Renal cortex interstitium (tissue), 11 donors: ENCODE data around the gene RNMT. TPM values are rescaled to one million over a fixed set of nuclear protein-coding genes. Genes with fewer than 3 reads are reported as not detected.
A peak's percentile ranks its signal among the peaks of the same experiment; 100 is the strongest.
"Not testable (repeated sequence)": the region's sequence is repeated elsewhere in the genome, so short reads cannot be mapped to it uniquely, and the experiment has no call there.

Experiments
- DNase-seq, 11 donors: peaks; one replicate each; pipeline ENCODE4 v3.0.0-alpha.2; 2013; ENCODE audit warnings: low read depth in 9 of 11, low spot score in 4 of 11; ENCODE audit errors: extremely low read depth in 1 of 11
- polyA plus RNA-seq, 3 donors: library from polyadenylated mRNA; unstranded; fragments of 120-200 nt; gene quantifications; one replicate each; pipeline ENCODE4 v1.2.1, GENCODE V29; 2013; ENCODE audit not compliant: insufficient read length in 3 of 3

Gene RNMT
- polyA plus RNA-seq, 3 donors = 51.9 to 62.4 (median 61.1) TPM

GRCh38 chr18:13720123-13720522 is 6.3 kb upstream of the RNMT start:
- no peak for DNase-seq

DNA sequence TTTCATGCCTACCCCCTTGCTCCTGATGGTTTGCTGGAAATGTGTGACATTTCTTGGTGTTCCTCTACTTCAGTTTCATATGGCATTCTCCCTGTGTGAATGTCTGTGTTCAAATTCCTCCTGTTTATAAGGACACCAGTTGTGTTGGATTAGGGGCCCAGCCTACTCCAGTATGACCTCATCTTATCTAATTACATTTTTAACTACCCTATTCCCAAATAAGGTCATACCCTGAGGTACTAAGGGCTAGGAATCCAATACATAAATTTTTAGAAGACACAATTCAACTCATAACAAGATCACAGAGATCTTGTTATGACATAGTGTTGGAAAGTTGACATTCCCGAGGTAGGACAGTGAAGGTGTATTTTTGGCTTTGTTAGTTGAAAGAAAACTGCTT is 5.6 kb upstream of the RNMT start:
- no peak for DNase-seq

DNA sequence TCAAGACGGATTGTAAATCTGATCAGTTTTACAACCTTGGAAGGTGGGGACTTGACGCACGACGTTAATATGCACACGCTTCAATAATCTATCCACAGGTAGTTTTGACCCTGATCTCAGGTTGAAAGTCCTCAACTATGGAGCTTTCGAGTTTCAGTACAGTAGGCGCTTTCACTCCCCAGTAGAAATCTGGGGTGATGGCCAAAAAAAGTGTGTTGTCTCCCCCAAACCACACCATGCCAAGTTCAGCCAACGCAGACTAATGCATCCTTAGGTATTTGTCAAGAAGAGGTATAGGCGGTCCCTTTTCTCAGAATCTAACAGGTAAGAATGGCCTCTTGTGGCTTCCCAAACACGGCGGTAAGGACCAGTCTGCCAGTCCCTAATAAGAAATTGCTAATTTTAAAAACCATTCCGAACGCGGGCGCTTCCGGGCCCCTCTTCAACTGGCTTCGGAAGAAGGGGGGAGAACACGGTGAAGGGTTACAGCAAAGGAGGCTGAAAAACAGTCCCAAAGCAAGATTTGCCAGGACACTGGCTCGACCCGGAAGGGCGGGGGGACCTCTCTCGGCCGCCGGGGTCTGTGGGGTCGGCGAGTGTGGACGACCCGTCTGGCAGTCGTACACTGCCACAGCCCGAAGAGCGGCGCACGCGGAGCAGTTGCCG is 774 bp upstream of the RNMT start:
- peak in 5 of 11 donors; percentile 4 to 13 (median 9) for DNase-seq

DNA sequence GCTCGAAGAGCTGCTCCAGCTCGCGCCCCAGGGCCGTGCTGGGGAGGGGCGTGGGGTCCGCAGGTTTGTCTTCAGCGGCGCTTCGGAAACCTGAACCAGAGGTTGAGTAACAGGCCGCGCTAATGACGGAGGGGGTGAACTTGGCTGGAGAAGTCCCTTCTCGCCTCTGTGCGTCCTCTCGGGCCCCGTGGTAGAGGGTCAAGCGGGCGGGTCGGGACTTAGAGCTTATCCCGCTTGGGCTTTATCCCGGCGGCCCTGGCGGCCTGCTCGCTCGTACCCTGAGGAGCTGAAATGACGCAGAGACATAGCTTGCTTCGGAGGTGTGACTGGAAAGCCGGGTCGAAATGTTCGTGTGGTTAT is 479 bp downstream of the RNMT start:
- peak in 6 of 11 donors; percentile 18 to 54 (median 40) for DNase-seq

DNA sequence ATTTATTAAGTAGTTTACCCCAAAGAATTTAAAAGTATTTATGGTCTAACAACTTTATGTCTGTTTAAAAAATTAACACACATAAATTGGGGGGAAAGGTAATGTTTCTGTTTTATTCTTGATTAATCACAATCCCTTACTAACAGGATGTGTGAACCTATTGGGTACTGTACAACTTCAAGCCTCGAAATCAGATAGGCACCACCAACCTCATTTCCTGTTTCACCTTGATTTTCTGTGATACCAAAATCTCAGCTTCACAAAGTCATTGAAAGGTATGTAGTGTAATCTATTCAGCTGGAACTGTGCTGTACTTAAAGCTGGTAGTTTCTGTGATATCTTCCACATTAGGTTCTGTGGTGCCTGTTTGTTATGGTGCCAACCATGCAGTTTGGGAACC is 4.0 kb downstream of the RNMT start:
- DNase-seq = no peak

DNA sequence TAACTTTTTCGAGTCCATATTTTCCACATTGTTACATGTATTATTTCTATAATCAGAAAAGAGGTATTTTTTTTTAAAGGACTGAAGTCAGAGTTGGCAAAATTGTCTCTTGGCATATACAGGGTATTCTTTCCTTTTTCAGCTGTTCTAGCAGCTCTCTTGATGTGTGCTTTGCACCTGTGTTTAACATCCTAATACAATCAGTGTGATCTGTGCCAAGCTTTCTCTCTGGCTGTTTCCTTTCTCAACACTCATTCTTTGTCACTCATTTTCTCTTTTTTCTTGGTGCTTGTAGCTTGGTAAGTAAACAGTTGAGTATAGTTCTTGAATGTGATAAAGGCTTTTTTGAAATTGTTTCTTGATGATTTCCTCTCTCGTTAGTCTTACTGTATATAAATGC is 9.2 kb downstream of the RNMT start:
- DNase-seq = no peak

- peak in 4 of 11 donors; percentile 7 to 28 (median 11) for DNase-seq
Observed at GRCh38 chr18:13745696-13746095, 19.2 kb downstream of the RNMT start.

DNA sequence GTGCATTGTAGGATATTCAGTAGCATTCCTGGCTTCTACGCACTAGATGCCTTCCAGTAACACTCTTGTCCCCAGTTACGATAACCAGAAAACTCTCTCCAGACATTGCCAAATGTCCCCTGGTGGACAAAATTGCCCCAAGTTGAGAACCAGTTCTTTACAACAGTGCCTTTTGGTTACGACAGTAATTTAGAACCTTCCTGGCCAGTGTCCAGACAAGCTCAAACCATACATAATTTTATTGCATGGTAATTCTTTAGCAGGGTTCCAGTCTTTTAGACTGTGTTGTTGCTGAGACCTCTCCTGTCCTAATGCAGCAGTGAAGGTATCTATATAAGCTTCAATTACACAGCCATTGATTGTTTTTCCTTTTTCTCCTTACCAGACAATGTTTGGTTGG is 20.2 kb downstream of the RNMT start:
- DNase-seq = no peak

DNA sequence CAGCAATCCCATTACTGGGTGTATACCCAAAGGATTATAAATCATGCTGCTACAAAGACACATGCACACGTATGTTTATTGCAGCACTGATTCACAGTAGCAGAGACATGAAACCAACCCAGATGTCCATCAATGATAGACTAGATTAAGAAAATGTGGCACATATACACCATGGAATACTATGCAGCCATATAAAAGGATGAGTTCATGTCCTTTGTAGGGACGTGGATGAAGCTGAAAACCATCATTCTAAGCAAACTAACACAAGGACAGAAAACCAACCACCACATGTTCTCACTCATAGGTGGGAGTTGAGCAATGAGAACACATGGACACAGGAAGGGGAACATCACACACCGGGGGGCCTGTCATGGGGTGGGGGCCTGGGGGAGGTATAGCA is 25.1 kb downstream of the RNMT start:
- DNase-seq = not testable (repeated sequence)

- no peak for DNase-seq
Observed at GRCh38 chr18:13756261-13756660, 29.8 kb downstream of the RNMT start.

DNA sequence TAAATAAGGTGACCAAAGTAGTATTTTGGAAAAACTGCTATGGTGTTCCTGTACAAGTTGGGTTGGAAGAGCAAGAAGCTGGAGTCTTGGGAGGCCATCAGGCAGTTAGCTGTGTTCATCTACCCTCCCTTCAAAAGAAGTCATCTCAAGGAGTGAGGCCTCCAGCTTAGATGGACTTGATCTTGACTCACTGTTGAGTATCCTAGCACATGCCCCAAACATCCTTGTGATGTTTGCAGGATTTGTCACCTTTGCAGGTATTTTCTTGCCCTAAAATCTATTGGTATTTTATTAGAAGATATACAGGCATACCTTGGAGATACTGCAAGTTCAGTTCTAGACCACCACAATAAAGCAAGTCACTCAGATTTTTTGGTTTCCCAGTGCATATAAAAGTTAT is 30.2 kb downstream of the RNMT start:
- DNase-seq = no peak

DNA sequence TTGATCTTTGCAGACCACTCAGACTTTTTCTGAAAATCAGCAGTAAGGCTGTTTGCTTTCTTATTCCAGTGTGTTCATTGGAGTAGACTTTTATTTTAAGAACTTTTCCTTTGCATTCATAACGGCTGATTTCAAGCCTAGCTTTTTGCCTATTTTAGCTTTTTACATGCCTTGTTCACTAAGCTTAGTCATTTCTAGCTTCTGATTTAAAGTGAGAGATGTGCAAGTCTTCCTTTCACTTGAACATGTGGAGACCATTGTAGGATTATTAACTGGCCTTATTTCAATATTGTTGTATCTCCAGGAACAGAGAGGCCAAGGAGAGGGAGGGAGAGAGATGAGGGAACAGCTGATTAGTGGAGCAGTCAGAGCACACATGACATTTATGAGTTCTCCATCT is 32.1 kb downstream of the RNMT start:
- DNase-seq = no peak

DNA sequence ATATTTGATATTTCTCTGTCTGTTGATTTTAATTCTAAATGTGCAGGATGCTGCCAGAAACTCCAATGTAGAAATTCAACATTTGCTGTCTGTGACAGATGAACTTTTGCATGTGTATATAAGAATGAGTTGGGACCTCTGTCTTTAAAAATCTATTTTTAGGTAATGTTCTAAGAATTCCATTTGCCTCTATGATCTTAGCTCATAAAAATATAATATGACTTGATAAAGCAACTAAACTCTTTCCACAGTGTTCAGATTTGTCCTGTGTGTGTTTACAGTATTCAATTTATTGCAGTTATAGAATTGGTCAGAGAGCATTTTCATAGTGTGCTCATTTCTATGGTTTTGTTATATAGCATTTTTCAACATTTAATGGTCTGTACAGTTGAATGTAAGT is 33.6 kb downstream of the RNMT start:
- DNase-seq = no peak

DNA sequence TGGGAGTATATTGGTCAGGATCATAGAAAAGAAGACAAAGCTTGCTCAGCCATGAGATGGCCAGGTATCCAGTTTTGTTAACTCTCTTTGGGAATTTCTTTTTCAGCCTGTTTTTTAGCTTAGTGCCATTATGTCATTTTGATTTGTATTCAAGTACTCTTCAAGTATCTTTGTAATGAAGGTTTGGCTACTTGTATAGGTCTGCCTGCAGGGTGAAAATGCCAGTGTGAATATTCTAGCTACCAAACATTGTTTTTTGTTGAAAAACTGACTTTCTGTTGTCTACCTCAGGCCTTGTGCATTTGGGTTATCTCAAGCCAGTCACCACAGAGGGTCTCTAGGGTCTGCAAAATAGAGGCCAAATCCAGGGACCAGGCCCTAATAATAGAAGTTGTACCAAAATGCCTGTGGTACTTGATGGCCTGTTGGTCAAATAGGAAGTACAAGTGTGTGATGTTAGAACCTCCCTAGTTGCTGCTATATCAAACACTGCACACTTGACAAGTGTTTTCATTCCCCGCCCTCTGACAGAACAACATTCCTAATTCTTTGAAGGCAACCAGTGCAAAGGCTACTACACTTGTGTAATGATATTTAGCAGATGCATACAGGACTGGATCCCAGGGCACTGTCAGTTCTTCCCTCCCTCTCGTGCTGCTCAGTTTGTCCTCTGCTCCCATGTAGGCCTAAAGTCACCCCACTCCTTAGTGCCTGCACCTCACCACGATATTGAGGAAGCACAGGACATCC is 36.4 kb downstream of the RNMT start:
- DNase-seq = no peak

DNA sequence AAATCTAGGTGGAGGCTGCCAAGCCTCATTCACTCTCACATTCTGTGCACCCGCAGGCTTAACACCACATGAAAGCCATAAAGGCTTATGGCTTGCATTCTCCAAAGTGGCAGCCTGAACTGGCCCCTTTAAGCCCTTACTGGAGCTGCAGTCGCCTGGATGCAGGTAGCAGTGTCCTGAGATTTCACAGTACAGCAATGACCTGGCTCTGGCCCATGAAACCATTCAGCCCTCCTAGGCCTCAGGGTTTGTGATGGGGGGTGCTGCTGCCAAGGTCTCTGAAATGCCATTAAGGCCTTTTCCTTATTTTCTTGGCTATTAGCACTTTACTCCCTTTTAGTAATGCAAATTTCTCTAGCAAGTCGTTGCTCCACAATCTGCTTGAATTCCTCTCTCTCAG is 48.6 kb downstream of the RNMT start:
- DNase-seq = no peak

- DNase-seq = no peak
Observed at GRCh38 chr18:13791181-13791580, 64.7 kb downstream of the RNMT start.

DNA sequence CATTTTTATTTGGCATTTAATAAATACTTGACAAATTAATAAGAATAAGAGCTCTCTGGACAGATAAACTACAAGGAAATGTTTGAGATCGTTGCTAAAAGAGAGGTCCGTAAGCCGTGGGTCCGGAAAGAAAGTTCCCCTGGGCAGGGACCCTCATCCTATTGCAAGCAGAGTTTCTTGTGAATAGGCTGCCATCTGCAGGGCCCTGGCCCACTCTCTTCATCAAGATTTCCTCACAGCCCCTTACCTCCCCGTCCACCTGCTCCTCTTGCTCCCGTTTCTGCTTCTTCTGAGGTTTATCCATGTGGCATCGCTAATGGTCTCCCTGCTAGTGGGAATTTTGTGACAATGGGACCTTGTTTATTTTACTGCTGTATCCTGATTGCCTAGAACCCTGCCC is 67.3 kb downstream of the RNMT start:
- DNase-seq = no peak

- no peak for DNase-seq
Observed at GRCh38 chr18:13796515-13796914, 70.0 kb downstream of the RNMT start.

DNA sequence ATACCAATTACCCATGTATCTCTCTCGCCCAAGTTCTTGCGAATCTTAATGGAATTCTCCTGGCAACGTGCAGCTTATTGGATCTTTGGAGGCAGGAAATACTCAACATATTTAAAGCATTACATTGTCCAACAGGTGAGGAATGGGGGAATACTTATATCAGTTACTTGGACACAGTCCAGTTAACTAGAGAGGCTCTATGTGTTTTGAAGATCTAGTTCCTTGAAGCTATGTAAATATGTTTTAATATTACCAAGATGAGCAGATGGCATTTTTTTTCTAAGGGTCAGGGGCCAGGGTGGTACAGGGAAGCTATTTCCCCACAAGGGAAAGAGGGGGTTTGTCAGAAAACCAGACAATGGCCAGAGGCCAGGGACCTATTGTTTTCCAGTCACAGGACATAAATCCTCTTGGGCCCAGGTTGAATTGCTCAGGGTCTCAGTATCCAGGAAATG is 70.7 kb downstream of the RNMT start:
- no peak for DNase-seq

- no peak for DNase-seq
Observed at GRCh38 chr18:13799396-13799795, 72.9 kb downstream of the RNMT start.
